K562 (cell line): ENCODE data around the gene TMEM131. TPM values are rescaled to one million over a fixed set of nuclear protein-coding genes. Genes with fewer than 3 reads are reported as not detected.

Experiments
- CREM ChIP-seq: IDR thresholded peaks from 2 replicates; pipeline ENCODE4 v1.6.1; 2014; ENCODE audit warnings: antibody characterized with exemption, low read depth
- MEIS2 ChIP-seq: fragments of 450-650 bp; IDR thresholded peaks from 2 replicates; pipeline ENCODE4 v1.6.1; 2014; ENCODE audit warnings: mild to moderate bottlenecking; ENCODE audit not compliant: partially characterized antibody
- MYC ChIP-seq, 2 experiments: fragments of 250-450 bp in 1 of 2; sonication (Bioruptor Pico) in 1 of 2; IDR thresholded peaks; 2 replicates each; pipeline versions ENCODE4 v1.5.1 to v1.6.1; 2012 to 2021; ENCODE audit warnings: low read depth in 2 of 2, borderline replicate concordance in 1 of 2, improper control_type of control experiment in 1 of 2, low read length in 1 of 2, mild to moderate bottlenecking in 1 of 2, moderate library complexity in 1 of 2
- NR4A1 ChIP-seq, 2 experiments: fragments of 250-450 bp in 1 of 2; fragments of 450-650 bp in 1 of 2; sonication (Bioruptor Pico) in 1 of 2; IDR thresholded peaks; 2 replicates each; pipeline versions ENCODE4 v1.4.0 to v1.6.1; 2016 to 2020; ENCODE audit warnings: mild to moderate bottlenecking in 2 of 2, missing compliant biosample characterization in 1 of 2, missing genetic modification characterization in 1 of 2, moderate library complexity in 1 of 2
- RB1 ChIP-seq: fragments of 450-650 bp; IDR thresholded peaks from 2 replicates; pipeline ENCODE4 v1.6.1; 2017; ENCODE audit warnings: low read depth, mild to moderate bottlenecking
- RBFOX2 ChIP-seq: fragments of 200-400 bp; formaldehyde crosslinking; IDR thresholded peaks from 2 replicates; pipeline ENCODE4 v1.6.1; 2017; ENCODE audit warnings: low read depth, mild to moderate bottlenecking, low read length, moderate library complexity
- polyA plus RNA-seq, 8 experiments: library from polyadenylated mRNA; depleted of rRNA in 4 of 8; stranded (reverse) in 5 of 8; unstranded in 3 of 8; fragments of >200 nt; fragmentation: Nextera tagmentation in 2 of 8; fragmentation: Illumina TruSeq in 1 of 8; extraction: Ambion mirVana in 2 of 8; extraction: Trizol in 1 of 8; gene quantifications; 2 replicates each; pipeline versions ENCODE4 v1.2.1 to v1.2.3, GENCODE V29; 2011 to 2014; ENCODE audit warnings: inconsistent platforms in 1 of 8, missing spikeins in 1 of 8
- total RNA-seq, 7 experiments: library from RNA; depleted of rRNA in 6 of 7; stranded (reverse); fragments of >200 nt in 6 of 7; fragmentation: Illumina TruSeq in 2 of 7; extraction: Trizol in 2 of 7; gene quantifications; 2 replicates each; pipeline versions ENCODE4 v1.2.1 to v1.2.3, GENCODE V29; 2011 to 2021; ENCODE audit warnings: low replicate concordance in 1 of 7
- TF ChIP-seq, protein P1 (sequence below), 2 experiments: IDR thresholded peaks in 1 of 2; conservative IDR thresholded peaks in 1 of 2; 2 replicates each; pipeline ENCODE4 v1.6.1; 2016; ENCODE audit warnings: low read depth in 2 of 2, mild to moderate bottlenecking in 1 of 2, missing compliant biosample characterization in 1 of 2, missing genetic modification characterization in 1 of 2, moderate library complexity in 1 of 2
- TF ChIP-seq, protein P2 (sequence below): fragments of 250-450 bp; sonication (Bioruptor Pico); IDR thresholded peaks from 2 replicates; pipeline ENCODE4 v1.4.0; 2020
- TF ChIP-seq, protein P3 (sequence below): fragments of 250-450 bp; sonication (Bioruptor Pico); IDR thresholded peaks from 2 replicates; pipeline ENCODE4 v1.4.0; 2020; ENCODE audit warnings: mild to moderate bottlenecking, moderate library complexity, borderline replicate concordance
- TF ChIP-seq, protein P4 (sequence below): fragments of 250-450 bp; sonication (Bioruptor Pico); IDR thresholded peaks from 2 replicates; pipeline ENCODE4 v1.4.0; 2020; ENCODE audit warnings: mild to moderate bottlenecking, moderate library complexity

Gene TMEM131
- total and polyA plus RNA-seq, 9 of the 15 experiments (the other 6 are each of a cell fraction or from before 2014, with no cell fraction given) = 2.5 to 21.1 (median 12.4) TPM

DNA sequence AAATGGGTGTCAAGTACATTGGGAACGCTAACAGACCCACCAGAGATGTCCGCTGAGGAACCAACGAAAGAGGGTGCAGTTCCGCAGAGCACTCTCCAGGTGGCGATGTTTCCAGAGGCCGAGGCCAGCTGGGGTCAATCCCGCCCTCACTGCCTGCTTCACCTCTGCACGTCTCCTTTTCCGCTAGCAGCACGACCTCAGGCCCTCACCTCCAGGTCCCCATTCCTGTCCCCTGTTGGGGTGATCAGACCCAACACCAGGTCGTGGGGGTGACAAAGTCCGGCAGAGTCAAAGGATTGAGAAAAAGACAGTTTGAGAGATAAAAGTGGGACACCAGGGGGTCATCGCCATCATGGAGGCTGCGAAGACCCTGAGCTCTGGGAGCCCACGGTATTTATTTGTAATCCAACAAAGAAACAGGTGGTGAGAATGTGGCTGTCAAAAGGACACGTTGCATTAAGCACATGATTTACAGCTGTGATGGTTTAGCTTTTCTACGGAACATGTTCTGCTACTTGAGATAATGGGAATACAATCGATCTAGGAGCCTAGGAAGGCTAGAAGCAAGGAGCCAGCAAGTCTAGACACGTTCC lies 255.1 kb downstream of the TMEM131 start (continued):
- TF ChIP-seq, protein P1, sequence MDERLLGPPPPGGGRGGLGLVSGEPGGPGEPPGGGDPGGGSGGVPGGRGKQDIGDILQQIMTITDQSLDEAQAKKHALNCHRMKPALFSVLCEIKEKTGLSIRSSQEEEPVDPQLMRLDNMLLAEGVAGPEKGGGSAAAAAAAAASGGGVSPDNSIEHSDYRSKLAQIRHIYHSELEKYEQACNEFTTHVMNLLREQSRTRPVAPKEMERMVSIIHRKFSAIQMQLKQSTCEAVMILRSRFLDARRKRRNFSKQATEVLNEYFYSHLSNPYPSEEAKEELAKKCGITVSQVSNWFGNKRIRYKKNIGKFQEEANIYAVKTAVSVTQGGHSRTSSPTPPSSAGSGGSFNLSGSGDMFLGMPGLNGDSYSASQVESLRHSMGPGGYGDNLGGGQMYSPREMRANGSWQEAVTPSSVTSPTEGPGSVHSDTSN (CRISPR knock-in tag; IDR thresholded peaks at IDR 0.05; ENCODE audit: low read depth) = no peak
- TF ChIP-seq, protein P1 (tag; conservative IDR thresholded peaks at IDR 0.05; ENCODE audit: low read depth) = peak; percentile 89
- TF ChIP-seq, protein P2, sequence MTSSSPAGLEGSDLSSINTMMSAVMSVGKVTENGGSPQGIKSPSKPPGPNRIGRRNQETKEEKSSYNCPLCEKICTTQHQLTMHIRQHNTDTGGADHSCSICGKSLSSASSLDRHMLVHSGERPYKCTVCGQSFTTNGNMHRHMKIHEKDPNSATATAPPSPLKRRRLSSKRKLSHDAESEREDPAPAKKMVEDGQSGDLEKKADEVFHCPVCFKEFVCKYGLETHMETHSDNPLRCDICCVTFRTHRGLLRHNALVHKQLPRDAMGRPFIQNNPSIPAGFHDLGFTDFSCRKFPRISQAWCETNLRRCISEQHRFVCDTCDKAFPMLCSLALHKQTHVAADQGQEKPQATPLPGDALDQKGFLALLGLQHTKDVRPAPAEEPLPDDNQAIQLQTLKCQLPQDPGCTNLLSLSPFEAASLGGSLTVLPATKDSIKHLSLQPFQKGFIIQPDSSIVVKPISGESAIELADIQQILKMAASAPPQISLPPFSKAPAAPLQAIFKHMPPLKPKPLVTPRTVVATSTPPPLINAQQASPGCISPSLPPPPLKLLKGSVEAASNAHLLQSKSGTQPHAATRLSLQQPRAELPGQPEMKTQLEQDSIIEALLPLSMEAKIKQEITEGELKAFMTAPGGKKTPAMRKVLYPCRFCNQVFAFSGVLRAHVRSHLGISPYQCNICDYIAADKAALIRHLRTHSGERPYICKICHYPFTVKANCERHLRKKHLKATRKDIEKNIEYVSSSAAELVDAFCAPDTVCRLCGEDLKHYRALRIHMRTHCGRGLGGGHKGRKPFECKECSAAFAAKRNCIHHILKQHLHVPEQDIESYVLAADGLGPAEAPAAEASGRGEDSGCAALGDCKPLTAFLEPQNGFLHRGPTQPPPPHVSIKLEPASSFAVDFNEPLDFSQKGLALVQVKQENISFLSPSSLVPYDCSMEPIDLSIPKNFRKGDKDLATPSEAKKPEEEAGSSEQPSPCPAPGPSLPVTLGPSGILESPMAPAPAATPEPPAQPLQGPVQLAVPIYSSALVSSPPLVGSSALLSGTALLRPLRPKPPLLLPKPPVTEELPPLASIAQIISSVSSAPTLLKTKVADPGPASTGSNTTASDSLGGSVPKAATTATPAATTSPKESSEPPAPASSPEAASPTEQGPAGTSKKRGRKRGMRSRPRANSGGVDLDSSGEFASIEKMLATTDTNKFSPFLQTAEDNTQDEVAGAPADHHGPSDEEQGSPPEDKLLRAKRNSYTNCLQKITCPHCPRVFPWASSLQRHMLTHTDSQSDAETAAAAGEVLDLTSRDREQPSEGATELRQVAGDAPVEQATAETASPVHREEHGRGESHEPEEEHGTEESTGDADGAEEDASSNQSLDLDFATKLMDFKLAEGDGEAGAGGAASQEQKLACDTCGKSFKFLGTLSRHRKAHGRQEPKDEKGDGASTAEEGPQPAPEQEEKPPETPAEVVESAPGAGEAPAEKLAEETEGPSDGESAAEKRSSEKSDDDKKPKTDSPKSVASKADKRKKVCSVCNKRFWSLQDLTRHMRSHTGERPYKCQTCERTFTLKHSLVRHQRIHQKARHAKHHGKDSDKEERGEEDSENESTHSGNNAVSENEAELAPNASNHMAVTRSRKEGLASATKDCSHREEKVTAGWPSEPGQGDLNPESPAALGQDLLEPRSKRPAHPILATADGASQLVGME (CRISPR knock-in tag) = no peak
- TF ChIP-seq, protein P3, sequence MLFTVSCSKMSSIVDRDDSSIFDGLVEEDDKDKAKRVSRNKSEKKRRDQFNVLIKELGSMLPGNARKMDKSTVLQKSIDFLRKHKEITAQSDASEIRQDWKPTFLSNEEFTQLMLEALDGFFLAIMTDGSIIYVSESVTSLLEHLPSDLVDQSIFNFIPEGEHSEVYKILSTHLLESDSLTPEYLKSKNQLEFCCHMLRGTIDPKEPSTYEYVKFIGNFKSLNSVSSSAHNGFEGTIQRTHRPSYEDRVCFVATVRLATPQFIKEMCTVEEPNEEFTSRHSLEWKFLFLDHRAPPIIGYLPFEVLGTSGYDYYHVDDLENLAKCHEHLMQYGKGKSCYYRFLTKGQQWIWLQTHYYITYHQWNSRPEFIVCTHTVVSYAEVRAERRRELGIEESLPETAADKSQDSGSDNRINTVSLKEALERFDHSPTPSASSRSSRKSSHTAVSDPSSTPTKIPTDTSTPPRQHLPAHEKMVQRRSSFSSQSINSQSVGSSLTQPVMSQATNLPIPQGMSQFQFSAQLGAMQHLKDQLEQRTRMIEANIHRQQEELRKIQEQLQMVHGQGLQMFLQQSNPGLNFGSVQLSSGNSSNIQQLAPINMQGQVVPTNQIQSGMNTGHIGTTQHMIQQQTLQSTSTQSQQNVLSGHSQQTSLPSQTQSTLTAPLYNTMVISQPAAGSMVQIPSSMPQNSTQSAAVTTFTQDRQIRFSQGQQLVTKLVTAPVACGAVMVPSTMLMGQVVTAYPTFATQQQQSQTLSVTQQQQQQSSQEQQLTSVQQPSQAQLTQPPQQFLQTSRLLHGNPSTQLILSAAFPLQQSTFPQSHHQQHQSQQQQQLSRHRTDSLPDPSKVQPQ (CRISPR knock-in tag) = no peak
- TF ChIP-seq RBFOX2 = 0 out of 2 replicates have a peak, but pooled peaks have one; percentile 30
- TF ChIP-seq MYC (IDR thresholded peaks at IDR 0.05; ENCODE audit: low read depth, low read length) = peak; percentile 59
- TF ChIP-seq MYC (CRISPR knock-in tag; IDR thresholded peaks at IDR 0.05; ENCODE audit: borderline replicate concordance, low read depth) = no peak
- no peak for TF ChIP-seq NR4A1 (CRISPR knock-in tag; IDR thresholded peaks at IDR 0.05)
- peak; percentile 91 for TF ChIP-seq NR4A1 (tag; IDR thresholded peaks at IDR 0.05)
- peak; percentile 35; the same call in 1 of the 2 replicates for TF ChIP-seq CREM
- peak; percentile 83 for TF ChIP-seq MEIS2
- TF ChIP-seq, protein P4, sequence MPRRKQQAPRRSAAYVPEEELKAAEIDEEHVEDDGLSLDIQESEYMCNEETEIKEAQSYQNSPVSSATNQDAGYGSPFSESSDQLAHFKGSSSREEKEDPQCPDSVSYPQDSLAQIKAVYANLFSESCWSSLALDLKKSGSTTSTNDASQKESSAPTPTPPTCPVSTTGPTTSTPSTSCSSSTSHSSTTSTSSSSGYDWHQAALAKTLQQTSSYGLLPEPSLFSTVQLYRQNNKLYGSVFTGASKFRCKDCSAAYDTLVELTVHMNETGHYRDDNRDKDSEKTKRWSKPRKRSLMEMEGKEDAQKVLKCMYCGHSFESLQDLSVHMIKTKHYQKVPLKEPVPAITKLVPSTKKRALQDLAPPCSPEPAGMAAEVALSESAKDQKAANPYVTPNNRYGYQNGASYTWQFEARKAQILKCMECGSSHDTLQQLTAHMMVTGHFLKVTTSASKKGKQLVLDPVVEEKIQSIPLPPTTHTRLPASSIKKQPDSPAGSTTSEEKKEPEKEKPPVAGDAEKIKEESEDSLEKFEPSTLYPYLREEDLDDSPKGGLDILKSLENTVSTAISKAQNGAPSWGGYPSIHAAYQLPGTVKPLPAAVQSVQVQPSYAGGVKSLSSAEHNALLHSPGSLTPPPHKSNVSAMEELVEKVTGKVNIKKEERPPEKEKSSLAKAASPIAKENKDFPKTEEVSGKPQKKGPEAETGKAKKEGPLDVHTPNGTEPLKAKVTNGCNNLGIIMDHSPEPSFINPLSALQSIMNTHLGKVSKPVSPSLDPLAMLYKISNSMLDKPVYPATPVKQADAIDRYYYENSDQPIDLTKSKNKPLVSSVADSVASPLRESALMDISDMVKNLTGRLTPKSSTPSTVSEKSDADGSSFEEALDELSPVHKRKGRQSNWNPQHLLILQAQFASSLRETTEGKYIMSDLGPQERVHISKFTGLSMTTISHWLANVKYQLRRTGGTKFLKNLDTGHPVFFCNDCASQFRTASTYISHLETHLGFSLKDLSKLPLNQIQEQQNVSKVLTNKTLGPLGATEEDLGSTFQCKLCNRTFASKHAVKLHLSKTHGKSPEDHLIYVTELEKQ (CRISPR knock-in tag) = no peak
- peak; percentile 67 for TF ChIP-seq RB1
